Adrenal gland (tissue), 12 donors: Measurements from ENCODE around the gene AKIP1. TPM values are rescaled to one million over a fixed set of nuclear protein-coding genes. Genes with fewer than 3 reads are reported as not detected.

Source experiments
- DNase-seq, 7 donors: peaks; one replicate each; pipeline ENCODE4 v3.0.0-alpha.2; 2019 to 2020
- H3K27ac ChIP-seq, 5 donors: fragments of 200-600 bp; sonication (generic) in 4 of 5; 1 replicate in 3 of 5; 2 replicates in 2 of 5; pipeline versions ENCODE4 v1.5.1 to v1.8.0; 2016 to 2020; ENCODE audit warnings: mild to moderate bottlenecking in 1 of 5
- H3K27me3 ChIP-seq: fragments of 200-600 bp; 2 replicates; pipeline ENCODE4 v1.8.0; 2021
- H3K36me3 ChIP-seq, 2 donors: fragments of 200-600 bp; replicated peaks in 1 of 2; 1 replicate in 1 of 2; 2 replicates in 1 of 2; pipeline versions ENCODE4 v1.5.1 to v1.8.0; 2018 to 2022
- H3K4me1 ChIP-seq, 2 donors: fragments of 200-600 bp; replicated peaks in 1 of 2; 1 replicate in 1 of 2; 2 replicates in 1 of 2; pipeline versions ENCODE4 v1.5.1 to v1.8.0; 2018 to 2021
- H3K4me3 ChIP-seq, 4 donors: fragments of 200-600 bp; sonication (generic) in 3 of 4; one replicate each; pipeline ENCODE4 v1.5.1; 2016 to 2018
- H3K9me3 ChIP-seq, 3 donors: fragments of 200-600 bp; sonication (generic) in 1 of 3; replicated peaks in 1 of 3; 1 replicate in 2 of 3; 2 replicates in 1 of 3; pipeline versions ENCODE4 v1.5.1 to v1.8.0; 2016 to 2021
- POLR2A ChIP-seq, 2 donors: fragments of 450-650 bp; IDR thresholded peaks; one replicate each; pipeline ENCODE4 v1.6.1; 2017; ENCODE audit warnings: antibody characterized with exemption in 2 of 2, mild to moderate bottlenecking in 2 of 2, moderate library complexity in 1 of 2
- whole genome bisulfite sequencing, 4 donors: extraction: QIAGEN DNeasy Blood & Tissue Kit in 2 of 4; methylation state at CpG; one replicate each; pipeline versions ENCODE4 v1.1.5 to v1.1.7; 2013 to 2017; 5-methylcytosine and 5-hydroxymethylcytosine counted together
- intact Hi-C, 2 donors: fragments of 100-400 bp; cut with DNase I; formaldehyde crosslinking; loops; one replicate each; pipeline versions ENCODE4 v1.14.1 to v1.15.0; 2022 to 2023
- polyA plus RNA-seq, 3 donors: library from polyadenylated mRNA; stranded (reverse); fragments of 200-250 nt in 2 of 3; fragments of 350-450 nt in 1 of 3; fragmentation: Illumina TruSeq in 1 of 3; extraction: RNeasy Lipid Tissue Mini Kit (QIAGEN cat#74804) in 1 of 3; gene quantifications; one replicate each; pipeline ENCODE4 v1.2.3, GENCODE V29; 2013 to 2014
- small RNA-seq, 2 donors: library from RNA; depleted of rRNA; stranded (forward); fragments of <200 nt; gene quantifications; one replicate each; pipeline ENCODE3, GENCODE V24; 2016
- total RNA-seq, 9 donors: library from RNA; depleted of rRNA in 4 of 9; stranded (reverse); fragments of >200 nt in 4 of 9; fragments of 120-200 nt in 1 of 9; fragmentation: NEBNext Ultra II Directional in 1 of 9; extraction: Animal tissue kit (Norgen Biotek cat#: 25700) in 1 of 9; gene quantifications; one replicate each; pipeline versions ENCODE4 v1.1.0 to v1.2.4, GENCODE V29; 2013 to 2023
- TF ChIP-seq, protein P1 (sequence below), 6 experiments: fragments of 450-650 bp in 4 of 6; fragments of 200-600 bp in 2 of 6; sonication (generic) in 1 of 6; IDR thresholded peaks; 1 replicate in 5 of 6; 2 replicates in 1 of 6; pipeline versions ENCODE4 v1.5.1 to v1.8.0; 2016 to 2021; ENCODE audit warnings: antibody characterized with exemption in 6 of 6, mild to moderate bottlenecking in 2 of 6, moderate library complexity in 1 of 6
- donor health status: healthy with polysubstance abuse.
- donor health status: Bipolar disorder and iron deficiency.
- donor health status: DM: yes; HTN: yes; CAD: no.
- donor health status: DM: no; HTN: no; CAD: no.
- donor health status: DM: no; HTN: no; CAD: no.
- donor health status: DM: yes; HTN: yes; CAD: no.

The AKIP1 gene
- total and polyA plus RNA-seq, 12 donors = 18.1 to 52.9 (median 37.3) TPM

DNA sequence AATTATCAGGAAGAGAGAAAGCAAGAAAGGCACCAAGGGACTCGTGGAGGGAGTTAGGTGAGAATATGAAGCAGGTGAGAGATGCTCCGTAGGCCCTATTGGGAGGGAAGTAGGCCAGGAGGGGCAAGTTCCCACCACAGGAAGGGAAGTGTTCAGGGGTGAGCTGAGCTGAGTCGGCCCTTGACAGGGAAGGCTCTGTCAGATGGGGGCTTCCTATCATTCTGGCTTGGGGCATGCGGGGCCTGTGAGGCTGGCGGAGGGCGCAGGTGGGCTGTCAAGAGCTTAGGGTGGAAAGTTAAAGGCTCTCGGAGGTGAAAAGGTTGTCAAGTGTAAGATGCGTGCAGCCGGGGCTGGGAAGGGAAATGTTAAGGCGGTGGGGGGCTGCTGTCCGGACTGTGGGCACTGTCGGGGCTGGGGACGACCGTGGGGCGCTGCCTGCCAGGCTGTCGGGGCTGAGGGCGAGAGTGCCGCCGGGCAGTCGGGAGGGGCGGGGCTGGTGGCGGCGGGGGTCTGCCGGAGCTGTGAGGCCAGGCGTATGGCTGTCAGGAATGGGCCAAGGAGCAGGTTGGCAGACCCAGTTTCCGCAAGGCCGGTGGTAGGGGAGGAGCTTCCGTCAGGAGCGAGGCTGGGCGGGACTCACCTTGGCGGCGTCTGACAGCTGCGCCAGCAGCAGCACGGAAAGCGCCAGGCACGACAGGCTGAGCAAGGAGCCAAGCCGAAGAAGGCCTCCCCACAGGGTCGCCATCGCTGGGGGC, 52.8 kb downstream of the AKIP1 start:
- no peak for TF ChIP-seq POLR2A (IDR thresholded peaks at IDR 0.05)
- TF ChIP-seq, protein P1, sequence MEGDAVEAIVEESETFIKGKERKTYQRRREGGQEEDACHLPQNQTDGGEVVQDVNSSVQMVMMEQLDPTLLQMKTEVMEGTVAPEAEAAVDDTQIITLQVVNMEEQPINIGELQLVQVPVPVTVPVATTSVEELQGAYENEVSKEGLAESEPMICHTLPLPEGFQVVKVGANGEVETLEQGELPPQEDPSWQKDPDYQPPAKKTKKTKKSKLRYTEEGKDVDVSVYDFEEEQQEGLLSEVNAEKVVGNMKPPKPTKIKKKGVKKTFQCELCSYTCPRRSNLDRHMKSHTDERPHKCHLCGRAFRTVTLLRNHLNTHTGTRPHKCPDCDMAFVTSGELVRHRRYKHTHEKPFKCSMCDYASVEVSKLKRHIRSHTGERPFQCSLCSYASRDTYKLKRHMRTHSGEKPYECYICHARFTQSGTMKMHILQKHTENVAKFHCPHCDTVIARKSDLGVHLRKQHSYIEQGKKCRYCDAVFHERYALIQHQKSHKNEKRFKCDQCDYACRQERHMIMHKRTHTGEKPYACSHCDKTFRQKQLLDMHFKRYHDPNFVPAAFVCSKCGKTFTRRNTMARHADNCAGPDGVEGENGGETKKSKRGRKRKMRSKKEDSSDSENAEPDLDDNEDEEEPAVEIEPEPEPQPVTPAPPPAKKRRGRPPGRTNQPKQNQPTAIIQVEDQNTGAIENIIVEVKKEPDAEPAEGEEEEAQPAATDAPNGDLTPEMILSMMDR (IDR thresholded peaks at IDR 0.05) = no peak
- Histone ChIP-seq H3K4me1 (peaks cover 27 to 42% of the 10 kb centered on the region in 2 donors), H3K27ac (peak overlapping the region; percentile 79 to 99 (median 95)), H3K36me3 (no peaks in the 10 kb centered on the region), H3K4me3 (peak overlapping the region; percentile 26 to 89 (median 70)), H3K9me3 (no peaks in the 10 kb centered on the region), H3K27me3 (no peaks in the 10 kb centered on the region)
- DNase-seq = peak; percentile 82 to 92 (median 87)
- intact Hi-C loops = loop anchor here in 1 of 2 donors (5.0 kb wide), 1 partner anchor 276 kb away; no protein-coding TSS in a partner anchor
- WGBS, 4 donors = 2 to 5% (median 3%) methylated on average over 10 to 39 of the region's 39 CpGs

DNA sequence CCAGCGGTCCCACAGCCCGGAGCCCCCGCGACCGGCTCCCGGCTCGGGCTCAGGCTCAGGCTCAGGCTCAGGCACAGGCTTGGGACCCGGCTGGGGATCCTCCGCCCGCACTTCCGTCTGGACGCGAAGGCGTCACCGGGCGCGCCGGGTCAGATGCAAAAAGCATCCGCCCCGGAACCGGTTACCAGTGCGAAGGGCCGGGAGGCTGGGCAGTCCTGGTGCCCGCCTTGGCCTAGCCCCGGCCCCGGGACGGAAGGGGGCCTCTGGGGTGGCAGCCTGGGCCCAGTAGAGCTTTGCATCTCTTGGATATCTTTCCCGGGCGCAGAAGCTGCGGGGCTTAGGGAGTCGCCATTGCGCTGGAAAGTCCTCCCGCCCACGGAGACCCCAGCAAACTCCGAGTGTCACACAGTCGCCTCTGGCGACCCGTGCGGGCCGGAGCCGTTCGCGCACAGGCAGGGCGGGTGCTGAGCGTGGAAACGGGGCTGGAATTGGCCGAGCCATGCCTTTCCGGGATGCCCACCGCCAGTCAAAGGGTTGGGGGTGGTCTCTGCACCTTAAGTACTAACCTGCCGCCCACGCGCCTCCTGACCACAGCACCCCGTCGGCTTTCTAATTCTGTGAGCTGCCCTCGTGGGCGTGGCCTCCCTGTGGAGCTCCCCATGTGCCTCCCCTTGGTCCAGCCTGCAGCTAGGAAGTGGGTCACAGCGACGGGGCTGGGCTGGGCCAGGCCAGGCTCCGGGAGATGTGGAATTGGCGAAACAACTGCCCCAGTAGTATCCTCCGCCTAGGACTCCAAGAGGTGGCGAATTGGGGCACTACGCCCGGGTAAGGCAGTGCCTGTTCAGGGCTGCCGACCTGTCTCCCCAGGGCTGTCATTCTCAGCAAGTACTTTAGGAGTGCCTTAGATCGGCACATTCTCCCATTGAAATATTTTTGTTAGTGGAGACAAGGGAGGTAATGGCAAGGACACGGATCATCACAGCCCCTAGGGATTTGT, 53.6 kb downstream of the AKIP1 start, which contains the start of gene TMEM9B:
TMEM9B (minus strand) TSS at position 119 of the 997 bp plus-strand sequence. CDS start 129 bp downstream, outside the sequence.
- intact Hi-C loops = loop anchor here in 1 of 2 donors (5.0 kb wide), 1 partner anchor 277 kb away; no protein-coding TSS in a partner anchor
- Histone ChIP-seq H3K4me1 (peaks cover 19 to 35% of the 10 kb centered on the region in 2 donors), H3K4me3 (peak within 1 kb of the TSS; percentile 26 to 89 (median 70)), H3K9me3 (no peaks in the 10 kb centered on the region), H3K27ac (peak within 1 kb of the TSS; percentile 79 to 99 (median 95)), H3K27me3 (no peaks in the 10 kb centered on the region), H3K36me3 (no peaks in the 10 kb centered on the region)
- peak; percentile 91 to 97 (median 96) for DNase-seq
- WGBS, 4 donors = 0 to 1% (median 0%) methylated on average over 1 to 67 of the region's 67 CpGs
- TF ChIP-seq, protein P1 (IDR thresholded peaks at IDR 0.05) = peak in 1 of 6 experiments; percentile 12
- peak; percentile 86 to 97 for TF ChIP-seq POLR2A (IDR thresholded peaks at IDR 0.05)

GRCh38 chr11:8967184-8967583, 56.2 kb downstream of the AKIP1 start:
- peaks cover 16 to 24% of the 10 kb centered on the region in 2 donors for H3K4me1 ChIP-seq
- intact Hi-C loops = no loop called here
- H3K27me3 ChIP-seq = no peaks in the 10 kb centered on the region
- WGBS, 4 donors = 81 to 85% (median 84%) methylated on average over 8 of the region's 8 CpGs
- H3K36me3 ChIP-seq = no peaks in the 10 kb centered on the region
- H3K4me3 ChIP-seq = no peak overlapping the region
- peak overlapping the region in 1 of 5 donors; percentile 14 for H3K27ac ChIP-seq
- H3K9me3 ChIP-seq = no peaks in the 10 kb centered on the region
- TF ChIP-seq, protein P1 (IDR thresholded peaks at IDR 0.05) = no peak
- TF ChIP-seq POLR2A (IDR thresholded peaks at IDR 0.05) = no peak
- DNase-seq = no peak

Small RNAs within 50 kb of the gene (small RNA-seq; reads per million reads assigned to genes)
- 0 reads per million in 2 donors for gene RF00019

Other genes starting within 250 kb of the AKIP1 start
- gene TRIM66, start 228.5 kb upstream of the AKIP1 start, total RNA-seq = 10 to 100 TPM in 4 of 9 donors, 1 to 10 TPM in 5; 5.3 to 18.4 (median 8.8) TPM
- 1 to 10 TPM; 3.6 to 9.9 (median 4.0) TPM for gene TRIM66, start 228.5 kb upstream of the AKIP1 start, polyA plus RNA-seq
- 1,000 to 10,000 TPM in 4 of 9 donors, 100 to 1,000 TPM in 5; 668 to 1,686 (median 934) TPM for gene RPL27A, start 228.4 kb upstream of the AKIP1 start, total RNA-seq
- gene RPL27A, start 228.4 kb upstream of the AKIP1 start, polyA plus RNA-seq = 1,000 to 10,000 TPM; 1,237 to 3,013 (median 2,638) TPM
- not detected for gene C11orf16, start 21.8 kb downstream of the AKIP1 start, total RNA-seq
- under 1 TPM in 1 of 3 donors, not detected in 2; 0.07 TPM for gene C11orf16, start 21.8 kb downstream of the AKIP1 start, polyA plus RNA-seq
- gene ASCL3, start 31.8 kb downstream of the AKIP1 start, total RNA-seq = not detected
- gene ASCL3, start 31.8 kb downstream of the AKIP1 start, polyA plus RNA-seq = not detected
- 10 to 100 TPM; 29.1 to 69.6 (median 47.2) TPM for gene TMEM9B, start 53.3 kb downstream of the AKIP1 start, total RNA-seq
- gene TMEM9B, start 53.3 kb downstream of the AKIP1 start, polyA plus RNA-seq = 10 to 100 TPM; 18.6 to 76.3 (median 22.7) TPM
- 10 to 100 TPM in 6 of 9 donors, 1 to 10 TPM in 3; 5.2 to 42.5 (median 11.9) TPM for gene NRIP3, start 92.8 kb downstream of the AKIP1 start, total RNA-seq
- 10 to 100 TPM in 1 of 3 donors, 1 to 10 TPM in 2; 1.4 to 16.1 (median 3.6) TPM for gene NRIP3, start 92.8 kb downstream of the AKIP1 start, polyA plus RNA-seq
- 10 to 100 TPM in 2 of 9 donors, 1 to 10 TPM in 7; 1.9 to 47.6 (median 4.9) TPM for gene SCUBE2, start 180.4 kb downstream of the AKIP1 start, total RNA-seq
- gene SCUBE2, start 180.4 kb downstream of the AKIP1 start, polyA plus RNA-seq = 1 to 10 TPM; 2.3 to 3.8 (median 3.7) TPM